Endothelial cell (in vitro differentiated cells): ENCODE results near the gene BNIPL. TPM values are rescaled to one million over a fixed set of nuclear protein-coding genes. Genes with fewer than 3 reads are reported as not detected.
A peak's percentile ranks its signal among the peaks of the same experiment; 100 is the strongest.

Experiments
- DNase-seq: peaks from one replicate; pipeline ENCODE4 v3.0.0; 2021; ENCODE audit warnings: low spot score
- H3K27ac Mint-ChIP-seq: one replicate; pipeline ENCODE4 v1.8.0; 2021; ENCODE audit warnings: mixed read lengths, inconsistent platforms; ENCODE audit not compliant: unreplicated experiment
- H3K27me3 Mint-ChIP-seq: one replicate; pipeline ENCODE4 v1.8.0; 2021; ENCODE audit warnings: mild to moderate bottlenecking, moderate library complexity, mixed read lengths, inconsistent platforms; ENCODE audit not compliant: unreplicated experiment
- H3K36me3 Mint-ChIP-seq: one replicate; pipeline ENCODE4 v1.8.0; 2021; ENCODE audit warnings: mild to moderate bottlenecking, low read depth, mixed read lengths, inconsistent platforms; ENCODE audit not compliant: unreplicated experiment
- H3K4me1 Mint-ChIP-seq: one replicate; pipeline ENCODE4 v1.8.0; 2021; ENCODE audit warnings: mild to moderate bottlenecking, mixed read lengths, inconsistent platforms; ENCODE audit not compliant: unreplicated experiment
- H3K4me3 Mint-ChIP-seq: one replicate; pipeline ENCODE4 v1.8.0; 2021; ENCODE audit warnings: mild to moderate bottlenecking, mixed read lengths, inconsistent platforms; ENCODE audit not compliant: unreplicated experiment
- H3K9me3 Mint-ChIP-seq: one replicate; pipeline ENCODE4 v1.8.0; 2021; ENCODE audit warnings: mixed read lengths, inconsistent platforms; ENCODE audit not compliant: unreplicated experiment
- CTCF ChIP-seq: fragments of 200-600 bp; sonication (generic); IDR thresholded peaks from one replicate; pipeline ENCODE4 v1.5.0; 2021; ENCODE audit warnings: antibody characterized with exemption; ENCODE audit not compliant: unreplicated experiment
- total RNA-seq: library from RNA; stranded (reverse); fragmentation: NEBNext Ultra II Directional; extraction: Animal tissue kit (Norgen Biotek cat#: 25700); gene quantifications from one replicate; pipeline ENCODE4 v1.2.1, GENCODE V29; 2021; ENCODE audit not compliant: unreplicated experiment

BNIPL gene
- total RNA-seq, 1 donor from 2014 or later, result 1.5 TPM

- no peak for DNase-seq
- no peak overlapping the region for H3K27ac Mint-ChIP-seq
- no peak for TF ChIP-seq CTCF
- H3K9me3 Mint-ChIP-seq, result no peaks in the 10 kb centered on the region
- H3K4me1 Mint-ChIP-seq, result peaks cover 9% of the 10 kb centered on the region
- H3K36me3 Mint-ChIP-seq, result peaks cover 2% of the 10 kb centered on the region
- H3K4me3 Mint-ChIP-seq, result no peak overlapping the region
- peaks cover 4% of the 10 kb centered on the region for H3K27me3 Mint-ChIP-seq
These were observed 23.5 kb upstream of the BNIPL start for GRCh38 chr1:151012684-151013471.

- peaks cover 2% of the 10 kb centered on the region for H3K27me3 Mint-ChIP-seq
- H3K9me3 Mint-ChIP-seq, result no peaks in the 10 kb centered on the region
- H3K36me3 Mint-ChIP-seq, result no peaks in the 10 kb centered on the region
- H3K27ac Mint-ChIP-seq, result no peak overlapping the region
- H3K4me1 Mint-ChIP-seq, result peaks cover 6% of the 10 kb centered on the region
- H3K4me3 Mint-ChIP-seq, result no peak overlapping the region
- DNase-seq, result no peak
- TF ChIP-seq CTCF, result no peak
These were observed 22.9 kb upstream of the BNIPL start for GRCh38 chr1:151013518-151013917.

GRCh38 chr1:151024540-151025146 is 11.7 kb upstream of the BNIPL start:
- peak; percentile 68 for TF ChIP-seq CTCF
- Mint-ChIP-seq H3K27ac (no peak overlapping the region), H3K27me3 (no peaks in the 10 kb centered on the region), H3K36me3 (peaks cover 18% of the 10 kb centered on the region), H3K9me3 (no peaks in the 10 kb centered on the region), H3K4me3 (no peak overlapping the region), H3K4me1 (peaks cover 8% of the 10 kb centered on the region)
- DNase-seq, result peak; percentile 88

GRCh38 chr1:151026460-151026859 is 9.9 kb upstream of the BNIPL start:
- Mint-ChIP-seq H3K27ac (no peak overlapping the region), H3K4me3 (peak overlapping the region; percentile 62), H3K36me3 (peaks cover 23% of the 10 kb centered on the region), H3K27me3 (no peaks in the 10 kb centered on the region), H3K9me3 (no peaks in the 10 kb centered on the region), H3K4me1 (peaks cover 8% of the 10 kb centered on the region)
- TF ChIP-seq CTCF, result no peak
- DNase-seq, result no peak

GRCh38 chr1:151032164-151032563 is 4.2 kb upstream of the BNIPL start:
- Mint-ChIP-seq H3K27ac (no peak overlapping the region), H3K9me3 (no peaks in the 10 kb centered on the region), H3K27me3 (no peaks in the 10 kb centered on the region), H3K4me3 (no peak overlapping the region), H3K36me3 (peaks cover 35% of the 10 kb centered on the region), H3K4me1 (no peaks in the 10 kb centered on the region)
- no peak for TF ChIP-seq CTCF
- DNase-seq, result no peak
